NCI-H1436 (cell line): Measurements from ENCODE around the gene KIAA1549.

Source experiments
- DNase-seq: peaks from one replicate; lab custom pipeline; 2025; lab: John Stamatoyannopoulos, UW

KIAA1549 gene

DNA sequence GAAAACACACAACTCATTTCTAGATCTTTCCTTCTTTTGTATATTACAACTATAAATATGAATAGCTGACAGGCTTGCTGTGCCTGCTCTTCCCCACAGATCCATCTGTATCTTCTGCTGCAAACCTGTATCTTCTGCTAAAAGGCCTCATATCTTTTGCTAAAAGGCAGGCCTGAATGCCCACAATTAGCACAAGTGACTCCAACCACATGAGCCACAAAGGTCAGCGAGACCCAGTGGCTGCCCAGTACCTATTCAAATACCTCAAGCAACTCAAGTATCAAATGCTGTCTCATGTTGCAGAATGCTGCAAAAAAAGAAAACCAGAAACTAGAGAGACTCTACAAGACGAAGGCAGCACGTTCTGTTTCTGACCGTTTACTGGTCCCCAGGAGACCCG is 128.7 kb downstream of the KIAA1549 start:
- no peak for DNase-seq

DNA sequence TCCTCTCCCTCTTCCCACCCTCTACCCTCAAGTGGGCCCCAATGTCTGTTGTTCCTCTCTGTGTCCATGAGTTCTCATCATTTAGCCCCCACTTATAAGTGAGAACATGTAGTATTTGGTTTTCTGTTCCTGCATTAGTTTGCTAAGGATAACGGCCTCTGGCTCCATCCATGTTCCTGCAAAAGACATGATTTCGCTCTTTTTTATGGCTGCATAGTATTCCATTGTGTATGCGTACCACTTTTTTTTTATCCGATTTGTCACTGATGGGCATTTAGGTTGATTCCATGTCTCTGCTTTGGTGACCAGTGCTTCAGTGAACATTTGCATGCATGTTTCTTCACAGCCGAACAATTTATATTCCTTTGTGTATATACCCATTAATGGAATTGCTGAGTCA is 131.5 kb downstream of the KIAA1549 start:
- no peak for DNase-seq

DNA sequence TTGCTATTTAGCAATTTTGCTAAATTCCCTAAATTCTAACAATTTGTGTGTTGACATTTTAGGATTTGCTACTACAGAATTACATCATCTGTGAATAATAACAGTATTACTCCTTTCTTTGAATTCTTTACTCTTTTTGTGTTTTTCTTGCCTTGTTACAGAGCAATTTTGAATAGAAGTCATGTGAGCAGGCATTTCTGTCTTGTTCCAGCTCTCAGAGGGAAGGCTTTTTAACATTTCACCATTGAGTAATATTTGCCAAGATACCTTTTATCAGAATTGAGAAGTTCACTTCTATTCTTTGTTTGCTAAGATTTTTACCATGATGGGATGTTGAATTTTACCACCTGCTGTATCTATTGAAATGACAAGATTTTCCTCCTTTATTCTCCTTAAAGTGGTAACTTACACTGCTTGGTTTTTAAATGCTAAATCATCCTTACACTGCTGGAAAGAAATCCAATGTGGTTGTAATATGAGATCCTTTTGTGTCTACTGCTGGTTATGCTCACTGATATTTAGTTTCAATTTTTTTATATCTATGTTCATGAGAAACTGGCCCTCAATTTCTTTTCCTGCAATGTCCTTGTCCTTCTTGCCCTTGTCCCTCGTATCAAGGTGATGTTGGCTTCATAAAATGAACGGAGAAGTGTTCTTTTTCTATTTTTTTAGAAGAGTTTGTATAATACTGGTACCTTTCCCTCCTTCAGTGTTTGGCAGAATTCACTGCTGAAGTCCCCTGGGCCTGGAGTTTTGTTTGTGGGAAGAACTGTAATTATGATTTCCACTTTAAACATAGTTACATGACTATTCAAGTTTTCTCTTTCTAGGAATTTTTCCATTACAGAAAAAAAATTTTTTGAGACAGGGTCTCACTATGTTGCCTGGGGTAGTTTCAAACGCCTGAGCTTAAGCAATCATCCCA is 132.9 kb downstream of the KIAA1549 start:
- DNase-seq, result no peak

GRCh38 chr7:138845711-138846110 is 135.5 kb downstream of the KIAA1549 start:
- DNase-seq, result no peak

GRCh38 chr7:138843632-138844580 is 137.3 kb downstream of the KIAA1549 start:
- no peak for DNase-seq

- DNase-seq, result no peak
Measured at GRCh38 chr7:138842111-138842510, 139.1 kb downstream of the KIAA1549 start.

- no peak for DNase-seq
Measured at GRCh38 chr7:138838166-138838565, 143.0 kb downstream of the KIAA1549 start.

- no peak for DNase-seq
Measured at GRCh38 chr7:138837627-138838026, 143.6 kb downstream of the KIAA1549 start.

GRCh38 chr7:138835087-138835486 is 146.1 kb downstream of the KIAA1549 start:
- no peak for DNase-seq

GRCh38 chr7:138834583-138834982 is 146.6 kb downstream of the KIAA1549 start:
- no peak for DNase-seq

DNA sequence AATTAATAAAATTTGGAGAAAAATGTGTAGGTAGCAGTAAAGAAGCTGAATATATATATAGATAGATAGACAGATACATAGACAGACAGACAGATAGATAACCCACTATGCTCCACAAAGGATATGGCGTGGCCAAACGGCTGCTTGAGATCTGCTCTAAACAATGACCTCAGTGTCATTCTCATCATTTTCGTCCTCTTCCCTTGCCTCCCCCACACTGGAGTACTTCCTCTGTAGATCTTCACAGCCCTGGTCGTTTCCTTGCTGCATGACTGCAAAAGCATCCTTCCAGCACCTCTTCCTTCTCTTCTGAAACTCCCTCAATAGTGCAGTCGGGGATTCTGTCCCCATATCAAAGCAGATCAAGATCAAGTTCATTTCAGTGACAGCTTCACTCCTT is 147.6 kb downstream of the KIAA1549 start:
- DNase-seq, result no peak

- no peak for DNase-seq
Measured at GRCh38 chr7:138832966-138833365, 148.2 kb downstream of the KIAA1549 start.

DNA sequence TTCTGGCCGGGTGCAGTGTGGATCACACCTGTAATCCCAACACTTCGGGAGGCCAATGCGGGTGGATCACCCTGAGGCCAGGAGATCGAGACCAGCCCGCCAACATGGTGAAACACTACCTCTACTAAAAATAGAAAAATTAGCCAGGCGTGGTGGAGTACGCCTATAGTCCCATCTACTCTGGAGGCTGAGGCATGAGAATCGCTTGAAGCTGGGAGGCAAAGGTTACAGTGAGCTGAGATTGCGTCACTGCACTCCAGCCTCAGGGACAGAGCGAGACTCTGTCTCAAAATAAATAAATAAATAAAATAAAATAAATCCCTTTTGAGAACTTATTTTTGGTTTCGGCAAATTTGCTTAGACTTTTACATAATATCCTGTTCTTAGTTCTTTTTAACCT is 151.9 kb downstream of the KIAA1549 start:
- DNase-seq, result no peak

- no peak for DNase-seq
Measured at GRCh38 chr7:138828302-138828701, 152.9 kb downstream of the KIAA1549 start.

DNA sequence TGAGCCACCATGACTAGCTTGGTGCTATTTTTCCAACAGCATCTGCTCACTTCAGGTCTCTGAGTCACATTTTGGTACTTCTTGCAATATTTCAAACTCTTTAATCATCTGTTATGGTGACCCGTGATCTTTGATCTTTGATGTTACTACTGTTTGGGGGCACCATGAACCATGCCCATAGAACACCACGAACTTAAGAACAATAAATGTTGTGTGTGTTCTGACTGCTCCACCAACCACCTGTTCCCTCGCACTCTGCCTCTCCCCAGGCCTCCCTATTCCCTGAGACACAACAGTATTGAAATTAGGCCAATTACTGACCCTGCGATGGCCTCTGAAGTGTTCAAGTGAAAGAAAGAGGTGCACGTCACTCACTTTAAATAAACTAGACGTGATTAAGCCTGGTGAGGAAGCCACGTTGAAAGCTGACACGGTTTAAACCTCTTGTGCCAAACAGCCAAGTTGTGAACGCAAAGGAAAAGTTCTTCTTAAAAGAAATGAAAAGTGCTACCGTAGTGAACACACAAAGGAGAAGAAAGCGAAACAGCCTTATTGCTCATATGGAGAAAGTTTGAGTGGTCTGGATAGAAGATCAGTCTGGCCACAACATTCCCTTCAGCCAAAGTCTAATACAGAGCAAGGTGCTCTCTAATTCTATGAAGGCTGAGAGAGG is 156.0 kb downstream of the KIAA1549 start:
- DNase-seq, result no peak

DNA sequence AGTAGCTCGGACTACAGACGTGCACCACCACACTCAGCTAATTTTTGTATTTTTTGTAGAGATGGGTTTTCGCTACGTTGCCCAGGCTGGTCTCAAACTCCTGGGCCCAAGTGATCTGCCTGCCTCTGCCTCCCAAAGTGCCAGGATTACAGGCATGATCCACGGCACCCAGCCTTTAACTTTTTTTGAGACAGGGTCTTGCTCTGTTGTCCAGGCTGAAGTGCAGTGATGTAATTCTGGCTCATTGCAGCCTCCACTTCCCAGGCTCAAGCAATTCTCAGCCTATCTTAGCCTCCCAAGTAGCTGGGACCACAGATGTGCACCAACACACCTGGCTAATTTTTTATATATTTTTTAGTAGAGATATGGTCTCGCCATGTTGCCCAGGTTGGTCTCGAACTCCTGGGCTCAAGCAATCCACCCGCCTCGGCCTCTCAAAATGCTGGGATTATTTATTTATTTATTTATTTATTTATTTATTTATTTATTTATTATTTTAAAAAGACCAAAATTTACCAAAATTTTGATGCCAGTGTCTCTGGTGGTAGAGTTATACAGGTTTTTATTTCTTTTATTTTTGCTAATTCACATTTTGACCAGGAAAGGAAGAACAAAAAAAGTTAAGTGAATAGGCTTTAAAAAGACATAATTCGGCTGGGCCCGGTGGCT is 158.2 kb downstream of the KIAA1549 start:
- DNase-seq, result no peak

GRCh38 chr7:138821912-138822311 is 159.3 kb downstream of the KIAA1549 start:
- DNase-seq, result no peak

- DNase-seq, result no peak
Measured at GRCh38 chr7:138819625-138820024, 161.6 kb downstream of the KIAA1549 start.

GRCh38 chr7:138816650-138817049 is 164.5 kb downstream of the KIAA1549 start:
- no peak for DNase-seq

GRCh38 chr7:138814816-138815332 is 166.3 kb downstream of the KIAA1549 start:
- no peak for DNase-seq

DNA sequence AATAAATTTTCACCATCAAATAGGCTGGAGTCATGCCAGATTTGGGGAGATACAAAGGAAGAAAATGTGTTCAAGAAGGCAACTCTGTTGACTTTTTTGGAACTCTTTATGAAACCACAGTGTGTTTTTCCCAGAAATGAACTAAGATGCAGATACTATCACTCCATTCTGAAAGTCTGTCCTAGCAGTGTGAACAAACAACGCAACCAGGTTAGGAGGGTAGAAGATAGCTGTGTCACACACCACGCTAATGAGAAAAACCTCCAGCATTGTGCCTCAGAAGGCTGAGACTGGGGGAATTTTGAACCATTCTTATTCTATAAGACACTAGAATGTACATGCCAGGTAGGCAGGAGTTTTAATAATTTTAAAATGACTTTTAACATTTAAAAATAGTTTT is 167.2 kb downstream of the KIAA1549 start:
- no peak for DNase-seq
